Endodermal cell (in vitro differentiated cells): Measurements from ENCODE around the gene TOP2A. TPM values are rescaled to one million over a fixed set of nuclear protein-coding genes. Genes with fewer than 3 reads are reported as not detected.

ENCODE experiments used
- DNase-seq: peaks from one replicate; pipeline ENCODE4 v3.0.0-alpha.2; 2017
- H3K27ac ChIP-seq: 2 replicates; pipeline ENCODE4 v1.5.1; 2013; ENCODE audit warnings: mild to moderate bottlenecking, low read depth, low read length, moderate library complexity
- H3K27me3 ChIP-seq: 2 replicates; pipeline ENCODE4 v1.6.1; 2013; ENCODE audit warnings: mild to moderate bottlenecking, low read length, moderate library complexity; ENCODE audit not compliant: insufficient read depth, control insufficient read depth, poor library complexity, severe bottlenecking
- H3K36me3 ChIP-seq: 2 replicates; pipeline ENCODE4 v1.7.0; 2013; ENCODE audit warnings: mild to moderate bottlenecking, low read length, moderate library complexity; ENCODE audit not compliant: control insufficient read depth, insufficient read depth
- H3K4me1 ChIP-seq: one replicate; pipeline ENCODE4 v1.7.0; 2013; ENCODE audit warnings: low read length; ENCODE audit not compliant: control insufficient read depth, insufficient read depth
- H3K4me3 ChIP-seq: 2 replicates; pipeline ENCODE4 v1.5.1; 2013; ENCODE audit warnings: mild to moderate bottlenecking, low read length, moderate library complexity
- H3K9ac ChIP-seq: 2 replicates; pipeline ENCODE4 v1.6.1; 2013; ENCODE audit warnings: mild to moderate bottlenecking, low read length, moderate library complexity; ENCODE audit not compliant: poor library complexity, severe bottlenecking; ENCODE audit errors: extremely low read depth
- H3K9me3 ChIP-seq: 2 replicates; pipeline ENCODE4 v1.6.1; 2013; ENCODE audit warnings: mild to moderate bottlenecking, low read length, moderate library complexity; ENCODE audit not compliant: control insufficient read depth
- H3K27ac Mint-ChIP-seq: 2 replicates; pipeline ENCODE4 v1.8.0; 2020; ENCODE audit warnings: mixed read lengths
- H3K27me3 Mint-ChIP-seq: 2 replicates; pipeline ENCODE4 v1.8.0; 2021; ENCODE audit warnings: mild to moderate bottlenecking, mixed read lengths; ENCODE audit not compliant: insufficient read depth
- H3K36me3 Mint-ChIP-seq: 2 replicates; pipeline ENCODE4 v1.8.0; 2020; ENCODE audit warnings: low read depth, mixed read lengths
- H3K4me1 Mint-ChIP-seq: 2 replicates; pipeline ENCODE4 v1.8.0; 2020; ENCODE audit warnings: mixed read lengths
- H3K4me3 Mint-ChIP-seq: 2 replicates; pipeline ENCODE4 v1.8.0; 2020; ENCODE audit warnings: mild to moderate bottlenecking, moderate library complexity, mixed read lengths
- H3K9me3 Mint-ChIP-seq: 2 replicates; pipeline ENCODE4 v1.8.0; 2020; ENCODE audit warnings: mild to moderate bottlenecking, mixed read lengths
- WGBS, 2 experiments: methylation state at CpG; one replicate each; pipeline versions ENCODE4 v1.1.5 to v1.1.7; 2013; ENCODE audit warnings: missing lambda C conversion rate in 2 of 2, mixed read lengths in 1 of 2; ENCODE audit not compliant: insufficient coverage in 1 of 2, insufficient read length in 1 of 2; 5-methylcytosine and 5-hydroxymethylcytosine counted together
- total RNA-seq, 2 donors: library from RNA; stranded (reverse); fragmentation: NEBNext Ultra II Directional in 1 of 2; extraction: Animal tissue kit (Norgen Biotek cat#: 25700) in 1 of 2; gene quantifications; 2 replicates in 1 of 2; 3 replicates in 1 of 2; pipeline ENCODE4 v1.2.1, GENCODE V29; 2021
- TF ChIP-seq, protein P1 (sequence below): fragments of 200-600 bp; sonication (generic); conservative IDR thresholded peaks from 2 replicates; pipeline ENCODE4 v1.5.0; 2021; ENCODE audit warnings: antibody characterized with exemption, mild to moderate bottlenecking

Gene TOP2A
- total RNA-seq, 2 donors from 2014 or later, result 173 to 246 TPM

- H3K36me3 ChIP-seq, result no peaks in the 10 kb centered on the region
- TF ChIP-seq, protein P1, sequence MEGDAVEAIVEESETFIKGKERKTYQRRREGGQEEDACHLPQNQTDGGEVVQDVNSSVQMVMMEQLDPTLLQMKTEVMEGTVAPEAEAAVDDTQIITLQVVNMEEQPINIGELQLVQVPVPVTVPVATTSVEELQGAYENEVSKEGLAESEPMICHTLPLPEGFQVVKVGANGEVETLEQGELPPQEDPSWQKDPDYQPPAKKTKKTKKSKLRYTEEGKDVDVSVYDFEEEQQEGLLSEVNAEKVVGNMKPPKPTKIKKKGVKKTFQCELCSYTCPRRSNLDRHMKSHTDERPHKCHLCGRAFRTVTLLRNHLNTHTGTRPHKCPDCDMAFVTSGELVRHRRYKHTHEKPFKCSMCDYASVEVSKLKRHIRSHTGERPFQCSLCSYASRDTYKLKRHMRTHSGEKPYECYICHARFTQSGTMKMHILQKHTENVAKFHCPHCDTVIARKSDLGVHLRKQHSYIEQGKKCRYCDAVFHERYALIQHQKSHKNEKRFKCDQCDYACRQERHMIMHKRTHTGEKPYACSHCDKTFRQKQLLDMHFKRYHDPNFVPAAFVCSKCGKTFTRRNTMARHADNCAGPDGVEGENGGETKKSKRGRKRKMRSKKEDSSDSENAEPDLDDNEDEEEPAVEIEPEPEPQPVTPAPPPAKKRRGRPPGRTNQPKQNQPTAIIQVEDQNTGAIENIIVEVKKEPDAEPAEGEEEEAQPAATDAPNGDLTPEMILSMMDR, result no peak
- no peaks in the 10 kb centered on the region for H3K4me1 ChIP-seq
- no peak overlapping the region for H3K4me3 Mint-ChIP-seq
- no peak overlapping the region for H3K27ac ChIP-seq
- peaks cover 4% of the 10 kb centered on the region for H3K4me1 Mint-ChIP-seq
- no peaks in the 10 kb centered on the region for H3K9me3 ChIP-seq
- H3K9ac ChIP-seq, result no peak overlapping the region
- no peak for DNase-seq
- no peaks in the 10 kb centered on the region for H3K36me3 Mint-ChIP-seq
- no peak overlapping the region for H3K27ac Mint-ChIP-seq
- 89% methylated on average over 3 of the region's 3 CpGs; no CpG with 5 or more reads in 1 of the 2 experiments for WGBS, 2 experiments
- no peaks in the 10 kb centered on the region for H3K27me3 ChIP-seq
- no peak overlapping the region for H3K4me3 ChIP-seq
- H3K27me3 Mint-ChIP-seq, result peaks cover 7% of the 10 kb centered on the region
- peaks cover 7% of the 10 kb centered on the region for H3K9me3 Mint-ChIP-seq
Measured at GRCh38 chr17:40431231-40431602, 13.5 kb upstream of the TOP2A start.

- H3K27me3 ChIP-seq, result no peaks in the 10 kb centered on the region
- 92 to 94% methylated on average over 7 to 10 of the region's 10 CpGs for WGBS, 2 experiments
- no peaks in the 10 kb centered on the region for H3K9me3 ChIP-seq
- DNase-seq, result no peak
- no peak overlapping the region for H3K27ac ChIP-seq
- Mint-ChIP-seq H3K4me1 (peaks cover 4% of the 10 kb centered on the region), H3K27me3 (peaks cover 5% of the 10 kb centered on the region), H3K9me3 (peaks cover 7% of the 10 kb centered on the region), H3K36me3 (no peaks in the 10 kb centered on the region), H3K4me3 (no peak overlapping the region), H3K27ac (no peak overlapping the region)
- H3K9ac ChIP-seq, result no peak overlapping the region
- no peaks in the 10 kb centered on the region for H3K4me1 ChIP-seq
- TF ChIP-seq, protein P1, result no peak
- H3K36me3 ChIP-seq, result no peaks in the 10 kb centered on the region
- H3K4me3 ChIP-seq, result no peak overlapping the region
Measured at GRCh38 chr17:40430272-40431230, 12.9 kb upstream of the TOP2A start.

DNA sequence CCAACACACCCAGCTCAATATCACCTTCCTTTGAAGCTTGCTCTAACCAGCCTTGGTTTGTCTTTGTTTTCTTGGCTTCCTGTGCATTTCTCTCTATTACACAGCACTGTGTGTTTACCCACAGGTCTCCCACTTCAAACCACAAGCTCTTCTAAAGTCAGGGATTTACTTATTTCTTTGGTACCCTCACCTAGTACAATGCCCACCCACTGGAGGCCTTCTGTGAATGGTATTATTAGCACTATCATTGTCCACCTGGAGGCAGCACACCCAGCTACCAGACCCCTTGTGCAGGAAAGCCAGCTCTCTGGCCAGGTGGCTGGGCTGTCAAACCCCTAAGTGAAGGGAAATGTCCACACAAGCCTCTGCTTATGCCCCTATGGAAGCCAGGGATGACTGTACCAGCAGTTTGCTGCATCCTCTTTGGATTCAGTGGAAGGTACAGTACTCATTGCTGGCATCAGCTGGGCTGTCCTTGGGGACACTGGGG lies 9.4 kb upstream of the TOP2A start:
- Histone ChIP-seq H3K9ac (no peak overlapping the region), H3K4me1 (no peaks in the 10 kb centered on the region), H3K9me3 (no peaks in the 10 kb centered on the region), H3K27ac (no peak overlapping the region), H3K27me3 (no peaks in the 10 kb centered on the region), H3K4me3 (no peak overlapping the region), H3K36me3 (no peaks in the 10 kb centered on the region)
- H3K27ac Mint-ChIP-seq, result no peak overlapping the region
- no peak for DNase-seq
- H3K27me3 Mint-ChIP-seq, result peaks cover 5% of the 10 kb centered on the region
- H3K9me3 Mint-ChIP-seq, result peaks cover 7% of the 10 kb centered on the region
- H3K4me3 Mint-ChIP-seq, result no peak overlapping the region
- TF ChIP-seq, protein P1, result peak; percentile 29
- no peaks in the 10 kb centered on the region for H3K36me3 Mint-ChIP-seq
- H3K4me1 Mint-ChIP-seq, result peaks cover 11% of the 10 kb centered on the region
